GM18870 (cell line): ENCODE results near the gene RNF208.

ENCODE experiments used
- ATAC-seq: cut with Tn5 transposase; IDR thresholded peaks from one replicate; pipeline ENCODE4 v1.9.1; 2021; ENCODE audit warnings: moderate library complexity; ENCODE audit not compliant: unreplicated experiment

Gene RNF208

GRCh38 chr9:137228506-137228967 is 6.5 kb upstream of the RNF208 start:
- no peak for ATAC-seq

DNA sequence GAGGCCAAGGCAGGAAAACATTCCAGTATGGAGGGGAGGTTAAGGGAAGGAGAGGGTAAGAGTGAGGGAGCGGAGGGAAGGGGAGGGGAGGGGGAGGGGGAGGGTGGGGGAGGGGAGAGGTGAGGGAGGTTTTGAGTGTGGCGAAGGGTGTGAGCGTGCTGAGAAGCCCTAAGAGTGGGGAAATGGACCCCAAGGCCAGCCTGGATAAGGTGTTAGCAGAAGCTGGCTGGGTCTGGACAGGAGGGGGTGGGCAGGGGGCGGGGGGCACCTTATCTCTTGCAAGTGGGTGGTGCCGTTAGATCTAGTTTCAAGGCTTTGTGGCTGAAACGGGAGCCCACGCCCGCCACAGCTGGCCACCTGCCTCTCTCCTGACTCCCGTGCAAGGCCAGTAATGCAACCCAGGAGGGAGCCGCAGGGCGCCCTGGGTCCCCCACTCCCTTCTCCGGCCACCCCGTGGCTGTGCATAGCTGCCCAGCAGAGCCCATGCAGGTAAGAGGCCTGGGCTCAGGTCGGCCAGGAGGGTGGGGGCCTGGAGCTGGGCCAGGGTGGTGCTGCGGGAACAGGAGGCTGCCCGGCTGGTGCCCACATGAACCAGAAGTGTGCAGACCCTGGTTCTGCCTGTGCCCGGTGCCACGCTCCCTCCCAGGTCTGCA is 5.9 kb upstream of the RNF208 start:
- ATAC-seq = no peak

DNA sequence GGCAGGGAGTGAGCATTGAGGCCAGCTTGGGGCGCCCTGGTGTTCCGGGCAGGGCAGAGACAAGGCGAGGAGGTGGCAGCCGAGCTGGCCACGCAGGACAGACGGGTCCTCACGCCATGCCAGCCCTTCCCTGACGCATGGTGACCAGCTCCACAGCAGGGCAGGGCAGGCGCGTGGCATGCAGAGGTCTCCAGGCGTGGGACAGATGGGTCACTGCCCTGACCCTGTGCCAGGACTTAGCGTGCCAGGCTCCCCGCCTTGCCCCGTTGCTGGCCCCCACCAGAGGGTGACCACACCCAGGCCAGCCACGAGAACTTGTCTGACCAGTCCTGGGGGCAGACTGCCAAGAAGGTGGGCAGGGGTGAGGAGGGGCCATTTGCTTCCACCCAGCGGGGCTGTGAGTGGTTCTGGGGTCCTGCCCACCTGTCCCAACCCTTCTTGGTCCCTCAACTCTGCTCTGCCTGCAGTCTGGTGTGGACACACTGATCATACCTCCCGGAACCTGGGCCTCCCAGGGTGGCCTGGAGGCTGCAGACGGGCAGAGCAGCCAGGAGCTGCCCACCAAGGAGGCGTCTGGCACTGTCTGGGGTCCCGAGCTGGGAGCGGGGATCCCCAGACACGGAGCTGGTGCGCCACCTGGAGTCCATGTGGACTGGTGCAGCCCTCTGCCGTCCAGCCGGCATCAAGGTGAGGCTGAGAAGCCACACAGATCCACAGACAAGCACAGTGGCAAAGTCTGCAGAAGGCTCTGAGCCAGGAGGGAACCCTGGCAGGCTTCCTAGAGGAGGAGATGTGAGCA is 5.2 kb upstream of the RNF208 start, which contains the start of gene RNF224:
RNF224 (plus strand) TSS at position 449 of the 799 bp plus-strand sequence. CDS start 834 bp downstream, outside the sequence.
- no peak for ATAC-seq

DNA sequence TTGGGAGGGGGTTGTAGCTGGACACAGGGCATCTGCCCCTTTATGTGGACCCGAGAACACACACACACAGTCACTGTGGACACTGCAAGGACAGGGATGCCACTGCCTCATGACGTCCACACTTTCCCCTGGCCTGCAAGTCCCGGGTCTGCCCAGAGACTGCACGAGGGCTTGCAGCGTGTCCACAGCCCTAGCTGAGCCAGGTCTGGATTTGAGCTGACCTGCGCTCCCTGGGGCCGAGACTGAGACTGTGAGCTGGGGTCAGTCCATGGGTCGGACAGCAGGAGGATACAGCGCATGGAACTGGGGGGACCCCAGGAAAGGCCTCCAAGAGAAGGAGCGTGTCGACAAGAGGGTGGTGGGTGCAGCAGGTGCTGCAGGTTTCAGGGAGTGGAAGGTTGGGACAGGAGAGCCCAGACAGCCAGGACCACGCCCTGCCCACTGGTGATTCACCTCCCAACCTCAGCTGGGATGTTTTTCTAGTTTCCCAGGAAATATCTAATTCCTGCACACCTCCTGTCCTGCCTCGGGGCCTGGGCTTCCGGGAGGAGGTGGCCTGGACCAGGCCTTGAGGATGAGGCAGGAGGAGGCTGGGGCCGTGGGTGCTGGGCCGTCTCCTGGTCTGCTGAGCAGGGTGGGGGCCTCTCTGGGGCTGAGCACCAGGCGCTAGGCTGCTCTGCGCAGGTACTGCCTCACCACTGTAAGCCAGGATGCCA is 4.5 kb upstream of the RNF208 start:
- ATAC-seq = no peak

DNA sequence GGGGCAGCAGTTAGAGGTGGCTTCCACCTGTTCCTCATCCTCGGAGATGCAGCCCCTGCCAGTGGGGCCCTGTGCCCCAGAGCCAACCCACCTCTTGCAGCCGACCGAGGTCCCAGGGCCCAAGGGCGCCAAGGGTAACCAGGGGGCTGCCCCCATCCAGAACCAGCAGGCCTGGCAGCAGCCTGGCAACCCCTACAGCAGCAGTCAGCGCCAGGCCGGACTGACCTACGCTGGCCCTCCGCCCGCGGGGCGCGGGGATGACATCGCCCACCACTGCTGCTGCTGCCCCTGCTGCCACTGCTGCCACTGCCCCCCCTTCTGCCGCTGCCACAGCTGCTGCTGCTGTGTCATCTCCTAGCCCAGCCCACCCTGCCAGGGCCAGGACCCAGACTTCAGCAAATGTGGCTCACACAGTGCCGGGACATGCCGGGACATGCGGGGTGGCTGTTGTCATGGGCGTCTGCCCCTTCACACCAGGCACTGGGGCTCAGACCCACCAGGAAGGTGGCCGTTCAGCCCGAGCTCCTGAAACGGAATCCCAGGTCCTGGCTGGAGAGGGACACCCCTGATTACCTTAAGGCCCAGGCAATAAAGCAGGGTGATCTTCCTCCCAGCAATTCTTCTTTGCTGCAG is 3.8 kb upstream of the RNF208 start:
- no peak for ATAC-seq

DNA sequence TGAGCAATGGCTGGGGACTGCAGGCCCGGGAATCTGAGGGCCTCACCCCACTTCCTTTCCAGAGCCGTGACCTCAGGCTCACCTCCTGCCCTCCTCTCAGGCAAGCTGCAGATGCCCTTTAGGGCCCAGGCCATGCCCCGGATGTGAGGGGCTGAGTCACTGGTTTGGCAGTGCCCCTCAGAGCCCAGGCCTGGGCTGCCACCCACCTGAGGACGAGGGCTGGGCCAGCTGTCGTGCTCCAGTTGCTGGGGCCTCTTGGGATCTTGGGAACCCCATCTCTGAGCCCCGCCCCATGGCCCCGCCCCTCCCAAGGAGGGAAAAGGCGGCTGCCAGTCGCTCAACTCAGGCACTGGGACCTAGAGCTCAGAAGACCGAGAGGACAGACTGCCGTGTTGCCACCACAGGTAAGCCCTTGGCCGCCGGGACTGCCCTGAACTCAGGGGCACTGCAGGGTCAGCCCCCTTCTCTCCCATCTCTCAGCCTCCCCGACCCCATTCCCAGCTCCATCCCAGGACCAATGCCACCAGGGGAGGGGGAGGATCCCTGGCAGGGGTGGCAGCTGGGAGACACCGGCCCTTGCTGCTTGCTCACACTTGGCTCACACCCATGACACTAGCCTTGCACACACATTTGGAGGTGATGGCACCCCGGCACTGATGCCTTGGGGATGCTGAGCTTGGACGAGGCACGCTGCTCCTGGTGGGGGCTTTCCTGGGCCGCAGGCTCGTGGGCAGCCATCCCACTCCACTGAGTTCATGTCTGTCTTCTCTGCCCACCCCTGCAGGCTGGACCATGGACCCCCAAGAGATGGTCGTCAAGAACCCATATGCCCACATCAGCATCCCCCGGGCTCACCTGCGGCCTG is 3.0 kb upstream of the RNF208 start, which contains the start of gene CYSRT1:
CYSRT1 (plus strand) TSS at position 345 of the 865 bp plus-strand sequence; CDS start at position 793, 448 bp downstream.
- no peak for ATAC-seq

- peak; percentile 66 for ATAC-seq
Measured at GRCh38 chr9:137223078-137223970, 1.3 kb upstream of the RNF208 start.

- no peak for ATAC-seq
Measured at GRCh38 chr9:137221506-137222111, 431 bp downstream of the RNF208 start.

- no peak for ATAC-seq
Measured at GRCh38 chr9:137221095-137221505, 940 bp downstream of the RNF208 start.

DNA sequence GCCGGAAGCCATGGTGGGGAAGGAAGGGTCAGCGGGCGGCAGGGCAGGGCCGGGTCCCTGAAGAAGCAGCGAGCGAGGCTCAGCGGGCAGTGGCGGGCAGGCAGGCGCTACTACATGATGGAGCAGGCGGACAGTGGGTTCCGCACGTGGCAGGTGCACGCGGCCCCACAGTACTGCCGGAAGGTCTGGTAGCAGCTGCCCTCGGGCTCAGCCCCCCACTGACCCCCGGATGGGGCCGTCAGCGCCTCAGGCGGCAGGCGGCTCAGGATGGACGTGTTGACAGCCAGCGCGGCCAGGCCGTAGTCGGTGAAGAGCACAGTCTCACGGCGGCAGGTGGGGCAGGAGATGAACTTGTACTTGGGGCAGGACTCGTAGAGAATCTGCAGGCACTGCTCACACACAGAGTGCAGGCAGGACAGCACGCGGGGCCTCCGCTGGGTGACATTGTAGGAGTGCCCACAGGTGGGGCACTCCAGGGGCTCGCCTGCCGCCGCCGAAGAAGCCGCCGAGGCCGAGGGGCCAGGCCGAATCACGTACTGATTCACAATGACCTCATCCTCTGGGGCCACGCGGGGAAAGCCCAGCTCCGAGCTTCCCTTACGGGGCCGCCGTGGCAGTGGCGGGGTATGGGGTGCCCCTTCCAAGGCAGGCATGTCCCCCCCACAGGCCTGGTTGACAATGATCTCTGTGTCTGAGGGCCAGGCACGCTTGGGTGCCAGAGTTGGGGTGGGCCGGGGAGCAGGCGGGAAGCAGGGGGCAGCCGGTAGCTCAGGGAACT is 1.5 kb downstream of the RNF208 start:
- ATAC-seq = no peak

- no peak for ATAC-seq
Measured at GRCh38 chr9:137219757-137220316, 2.2 kb downstream of the RNF208 start.

DNA sequence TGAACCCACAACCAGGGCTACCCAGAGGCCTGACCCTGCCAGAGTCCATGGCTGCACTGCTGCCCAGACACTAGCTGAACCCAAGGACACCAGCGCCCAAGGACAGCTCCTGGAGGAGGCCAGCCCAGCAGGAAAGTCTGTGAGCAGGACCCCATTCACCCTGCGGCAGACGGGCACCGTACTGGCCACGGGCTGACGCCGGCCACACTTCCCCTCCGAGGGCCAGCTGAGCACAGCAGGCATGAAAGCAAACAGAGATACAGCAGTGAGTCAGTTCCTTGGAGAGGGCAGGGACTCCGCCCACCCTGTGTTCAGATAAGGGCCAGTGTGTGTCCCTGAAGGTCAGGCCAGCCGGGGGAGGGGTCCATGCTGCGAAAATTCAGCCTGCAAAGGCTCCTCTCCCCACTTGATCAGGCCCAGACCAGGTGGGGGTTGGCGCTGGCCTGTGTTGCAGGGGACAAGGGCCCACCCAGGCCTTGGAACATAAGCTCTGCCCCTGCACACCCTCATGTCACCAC is 3.2 kb downstream of the RNF208 start:
- no peak for ATAC-seq

GRCh38 chr9:137218212-137218753 is 3.8 kb downstream of the RNF208 start:
- ATAC-seq = no peak

- ATAC-seq = no peak
Measured at GRCh38 chr9:137217276-137218211, 4.5 kb downstream of the RNF208 start.

- ATAC-seq = no peak
Measured at GRCh38 chr9:137216188-137216965, 5.7 kb downstream of the RNF208 start.
